Putamen (tissue), 1 donor: Measurements from ENCODE around the gene SMAD2.
"Not testable (repeated sequence)": the region's sequence is repeated elsewhere in the genome, so short reads cannot be mapped to it uniquely, and the experiment has no call there.

ENCODE experiments used
- DNase-seq: peaks from one replicate; pipeline ENCODE4 v3.0.0-alpha.2; 2016; ENCODE audit warnings: low spot score

SMAD2 gene

GRCh38 chr18:47930199-47930930, at the start of gene SMAD2:
Gene SMAD2, minus strand, starts transcription at chr18:47930659. Its CDS starts 33,903 bp downstream, at chr18:47896756.
- peak; percentile 84 for DNase-seq

- no peak for DNase-seq
Measured at GRCh38 chr18:47979611-47980200, 49.2 kb upstream of the SMAD2 start.

- no peak for DNase-seq
Measured at GRCh38 chr18:47978603-47979002, 48.1 kb upstream of the SMAD2 start.

- DNase-seq: no peak
Measured at GRCh38 chr18:47978141-47978540, 47.7 kb upstream of the SMAD2 start.

- no peak for DNase-seq
Measured at GRCh38 chr18:47975701-47976100, 45.2 kb upstream of the SMAD2 start.

GRCh38 chr18:47975105-47975504, 44.6 kb upstream of the SMAD2 start:
- DNase-seq: no peak

- DNase-seq: no peak
Measured at GRCh38 chr18:47970664-47971531, 40.4 kb upstream of the SMAD2 start.

- no peak for DNase-seq
Measured at GRCh38 chr18:47969816-47970215, 39.4 kb upstream of the SMAD2 start.

GRCh38 chr18:47968721-47969120, 38.3 kb upstream of the SMAD2 start:
- no peak for DNase-seq

GRCh38 chr18:47968006-47968676, 37.7 kb upstream of the SMAD2 start:
- DNase-seq: no peak

- DNase-seq: no peak
Measured at GRCh38 chr18:47964053-47964452, 33.6 kb upstream of the SMAD2 start.

GRCh38 chr18:47961003-47961402, 30.5 kb upstream of the SMAD2 start:
- DNase-seq: not testable (repeated sequence)

- DNase-seq: no peak
Measured at GRCh38 chr18:47953471-47953931, 23.0 kb upstream of the SMAD2 start.

GRCh38 chr18:47950511-47950910, 20.1 kb upstream of the SMAD2 start:
- DNase-seq: no peak

- no peak for DNase-seq
Measured at GRCh38 chr18:47949202-47949601, 18.7 kb upstream of the SMAD2 start.

- no peak for DNase-seq
Measured at GRCh38 chr18:47946889-47947288, 16.4 kb upstream of the SMAD2 start.

GRCh38 chr18:47944972-47945852, 14.8 kb upstream of the SMAD2 start:
- no peak for DNase-seq

- no peak for DNase-seq
Measured at GRCh38 chr18:47936952-47937351, 6.5 kb upstream of the SMAD2 start.

GRCh38 chr18:47935321-47936055, 5.0 kb upstream of the SMAD2 start:
- DNase-seq: no peak

GRCh38 chr18:47932603-47933002, 2.1 kb upstream of the SMAD2 start:
- DNase-seq: no peak
